NCI-H69 (cell line): ENCODE data around the gene DGCR6.
"Not testable (repeated sequence)": the region's sequence is repeated elsewhere in the genome, so short reads cannot be mapped to it uniquely, and the experiment has no call there.

ENCODE experiments used
- DNase-seq: peaks from one replicate; lab custom pipeline; 2025; lab: John Stamatoyannopoulos, UW

Gene DGCR6

GRCh38 chr22:18931905-18932652, 26.0 kb downstream of the DGCR6 start:
- no peak for DNase-seq

- DNase-seq: no peak
Measured at GRCh38 chr22:18933914-18934313, 27.8 kb downstream of the DGCR6 start.

GRCh38 chr22:18934688-18935087, 28.6 kb downstream of the DGCR6 start:
- DNase-seq: not testable (repeated sequence)

GRCh38 chr22:18935889-18936529, 29.9 kb downstream of the DGCR6 start, which contains the start of gene PRODH:
Gene PRODH (minus strand): TSS chr22:18936293. CDS start chr22:18936287, 6 bp downstream.
- no peak for DNase-seq

GRCh38 chr22:18938691-18939090, 32.6 kb downstream of the DGCR6 start:
- DNase-seq: not testable (repeated sequence)

- not testable (repeated sequence) for DNase-seq
Measured at GRCh38 chr22:18947105-18947504, 41.0 kb downstream of the DGCR6 start.

GRCh38 chr22:18947905-18948304, 41.8 kb downstream of the DGCR6 start:
- DNase-seq: no peak

GRCh38 chr22:18950141-18950540, 44.0 kb downstream of the DGCR6 start:
- DNase-seq: no peak

GRCh38 chr22:18952022-18952421, 45.9 kb downstream of the DGCR6 start:
- no peak for DNase-seq

- DNase-seq: not testable (repeated sequence)
Measured at GRCh38 chr22:18953128-18953527, 47.0 kb downstream of the DGCR6 start.

- DNase-seq: peak; percentile 68
Measured at GRCh38 chr22:18954303-18954989, 48.3 kb downstream of the DGCR6 start.

- no peak for DNase-seq
Measured at GRCh38 chr22:18954990-18955571, 49.0 kb downstream of the DGCR6 start.

GRCh38 chr22:18955696-18956095, 49.6 kb downstream of the DGCR6 start:
- DNase-seq: no peak

GRCh38 chr22:18956121-18956895, 50.2 kb downstream of the DGCR6 start:
- not testable (repeated sequence) for DNase-seq

- not testable (repeated sequence) for DNase-seq
Measured at GRCh38 chr22:18956956-18957355, 50.8 kb downstream of the DGCR6 start.

- DNase-seq: peak; percentile 23
Measured at GRCh38 chr22:18957621-18958320, 51.7 kb downstream of the DGCR6 start.

GRCh38 chr22:18958321-18958705, 52.2 kb downstream of the DGCR6 start:
- peak; percentile 76 for DNase-seq

GRCh38 chr22:18958738-18959137, 52.6 kb downstream of the DGCR6 start:
- not testable (repeated sequence) for DNase-seq

- DNase-seq: not testable (repeated sequence)
Measured at GRCh38 chr22:18959266-18959665, 53.1 kb downstream of the DGCR6 start.

- DNase-seq: not testable (repeated sequence)
Measured at GRCh38 chr22:18959741-18960140, 53.6 kb downstream of the DGCR6 start.
